LoVo (cell line): Measurements from ENCODE around the gene NPLOC4.

Experiments
- DNase-seq: peaks from one replicate; pipeline ENCODE4 v3.0.0-alpha.2; 2016; ENCODE audit warnings: low spot score

NPLOC4 gene

DNA sequence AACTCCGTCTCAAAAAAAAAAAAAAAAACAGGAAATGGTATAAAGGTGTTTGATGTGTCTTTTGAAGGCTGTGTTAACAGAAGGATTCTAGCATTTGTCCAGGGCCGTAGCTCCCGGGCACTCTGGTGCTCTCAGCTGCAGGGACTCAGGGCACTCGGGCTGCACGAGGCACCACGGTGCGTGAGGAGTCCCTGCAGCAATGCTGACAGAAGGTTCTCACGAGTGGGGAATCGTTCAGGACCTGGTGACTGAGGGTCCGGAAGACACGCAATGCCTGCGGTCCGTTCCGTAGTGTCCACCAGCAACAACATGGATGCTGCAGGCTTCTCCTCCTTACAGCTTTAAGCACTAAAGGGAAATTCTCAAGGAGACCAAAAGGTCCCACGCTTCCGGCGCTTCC lies 72.1 kb downstream of the NPLOC4 start:
- no peak for DNase-seq

DNA sequence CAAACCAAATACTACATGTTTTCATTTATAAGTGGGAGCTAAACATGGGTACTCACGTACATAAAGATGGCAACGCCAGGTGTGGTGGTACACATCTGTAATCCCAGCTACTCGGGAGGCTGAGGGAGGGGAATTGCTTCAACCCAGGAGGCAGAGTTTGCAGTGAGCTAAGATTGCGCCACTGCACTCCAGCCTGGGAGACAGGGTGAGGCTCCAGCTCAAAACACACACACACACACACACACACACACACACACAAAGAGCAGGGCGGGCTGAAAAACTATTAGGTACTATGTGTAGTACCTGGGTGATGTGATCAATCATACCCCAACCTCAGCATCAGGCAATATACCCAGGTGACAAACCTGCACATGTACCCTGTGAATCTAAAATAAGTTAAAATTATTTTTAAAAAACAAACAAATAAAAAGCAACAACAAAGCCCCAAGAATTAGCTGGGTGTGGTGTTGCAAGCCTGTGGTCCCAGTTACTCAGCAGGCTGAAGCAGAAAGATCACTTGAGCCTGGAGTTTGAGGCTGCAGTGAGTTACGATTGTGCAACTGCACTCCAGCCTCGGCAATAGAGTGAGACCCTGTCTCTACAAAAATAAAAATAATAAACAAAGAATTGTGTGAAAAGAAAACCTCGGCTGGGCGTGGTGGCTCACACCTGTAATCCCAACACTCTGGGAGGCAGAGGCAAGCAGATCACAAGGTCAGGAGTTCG lies 72.9 kb downstream of the NPLOC4 start:
- DNase-seq, result no peak

DNA sequence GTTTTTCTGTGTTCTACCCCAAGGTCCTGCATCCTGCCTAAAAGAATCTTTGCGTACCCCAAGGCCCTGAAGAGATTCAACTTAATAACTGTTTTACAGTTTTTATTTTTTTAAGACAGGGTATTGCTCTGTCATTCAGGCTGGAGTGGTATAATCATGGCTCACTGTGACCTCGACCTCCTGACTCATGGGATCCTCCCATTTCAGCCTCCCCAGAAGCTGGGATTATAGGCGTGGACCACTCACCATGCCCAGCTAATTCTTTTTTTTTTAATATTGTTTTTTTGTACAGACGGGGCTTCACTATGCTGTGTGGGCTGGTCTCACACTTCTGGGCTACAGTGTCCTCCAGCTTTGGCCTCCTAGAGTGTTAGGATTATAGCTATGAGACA lies 75.4 kb downstream of the NPLOC4 start:
- DNase-seq, result no peak

DNA sequence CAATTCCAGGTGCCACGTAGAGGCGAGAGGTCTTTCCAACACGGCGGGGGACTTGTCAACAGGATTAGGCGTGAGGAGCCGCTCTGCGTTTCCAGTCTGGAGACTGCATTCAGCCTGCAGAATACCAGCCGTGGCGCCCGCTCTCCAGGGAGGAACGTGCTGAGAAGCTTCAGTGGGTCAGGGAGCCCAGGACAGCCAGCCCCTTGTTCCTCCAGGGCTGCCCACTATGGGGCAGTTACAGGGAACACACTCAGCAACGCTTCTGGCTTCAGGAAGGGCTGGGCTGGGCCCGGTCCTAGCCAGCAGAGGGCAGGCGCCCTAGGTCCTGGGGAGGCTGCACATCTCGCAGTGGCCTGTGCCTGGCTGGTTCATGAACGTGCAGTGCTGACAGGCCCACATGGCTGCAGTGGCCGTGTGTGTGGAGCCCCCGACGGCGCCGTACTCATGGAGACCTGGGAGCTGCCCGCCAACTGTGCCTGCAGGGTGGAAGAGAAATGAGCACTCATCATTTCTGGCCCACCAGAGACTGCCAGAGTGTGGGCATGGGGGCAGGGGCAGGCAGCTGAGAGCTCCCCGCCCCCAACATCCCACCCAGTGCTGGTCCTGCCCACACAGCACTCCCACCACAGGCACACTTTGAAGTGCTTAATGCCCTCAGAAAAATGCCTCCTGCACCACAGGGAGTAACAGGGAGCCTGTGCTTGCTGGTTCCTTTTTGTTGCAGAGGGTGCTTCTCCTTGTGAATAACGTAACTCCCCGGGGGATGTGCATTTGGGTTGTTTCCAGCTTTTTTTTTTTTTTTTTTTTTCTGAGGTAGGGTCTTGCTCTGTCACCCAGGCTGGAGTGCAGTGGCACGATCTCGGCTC lies 77.7 kb downstream of the NPLOC4 start:
- DNase-seq, result no peak

DNA sequence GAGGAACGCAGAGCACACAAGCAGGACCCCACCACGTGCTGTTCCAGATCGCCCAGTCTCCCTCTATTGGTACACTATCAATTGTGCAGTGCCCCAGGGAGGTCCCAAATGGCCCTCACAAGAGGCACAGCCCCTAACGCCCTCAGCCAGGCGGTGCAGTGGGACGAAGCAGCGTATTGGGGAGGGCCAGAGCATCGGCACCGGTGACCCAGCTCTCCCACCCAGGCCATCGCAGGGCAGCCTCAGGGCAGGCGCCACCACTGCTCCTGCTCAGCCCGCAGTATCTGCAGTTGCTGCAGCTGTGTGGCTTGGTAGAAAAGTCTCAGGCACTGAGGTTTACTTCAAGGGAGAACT lies 78.8 kb downstream of the NPLOC4 start:
- DNase-seq, result no peak

DNA sequence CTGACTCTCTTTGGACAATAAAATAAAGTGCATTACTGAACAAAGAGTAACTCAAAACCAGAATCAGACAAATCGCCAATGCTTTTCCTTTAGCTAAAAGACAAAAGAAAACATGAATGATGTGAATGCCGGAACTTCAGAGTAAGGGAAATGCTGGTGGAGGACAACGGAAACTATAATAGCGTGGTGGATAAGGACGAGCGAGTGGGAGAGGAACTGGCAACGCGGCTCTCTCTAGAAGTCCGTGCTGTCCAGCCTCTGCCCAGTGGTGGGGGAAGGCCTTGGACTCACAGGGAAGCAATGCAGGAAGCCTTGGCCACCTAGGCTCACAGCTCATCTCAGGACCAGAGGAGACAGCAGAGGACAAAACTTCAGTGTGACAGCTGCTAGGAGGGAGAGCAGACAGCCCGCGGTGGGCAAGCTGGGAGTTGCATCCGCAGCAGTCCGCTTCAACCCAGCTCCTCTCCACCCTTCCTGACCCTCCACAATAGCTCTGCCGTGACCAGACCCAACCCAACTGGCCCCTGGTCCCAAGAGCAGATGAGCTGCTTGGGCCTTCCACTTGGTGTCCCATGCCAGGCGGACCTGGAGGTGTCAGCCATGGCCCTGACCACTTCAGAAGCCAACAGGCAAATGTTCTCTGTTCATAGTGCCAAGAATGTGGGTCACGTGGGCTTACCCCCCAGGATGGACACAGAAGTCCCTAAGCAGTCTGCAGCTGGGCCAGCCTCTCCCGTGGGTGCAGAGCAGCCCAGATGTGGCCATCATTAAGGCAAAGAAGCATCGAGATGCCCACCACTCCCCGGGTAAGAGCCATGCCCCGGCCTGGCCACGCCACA lies 79.4 kb downstream of the NPLOC4 start:
- no peak for DNase-seq

DNA sequence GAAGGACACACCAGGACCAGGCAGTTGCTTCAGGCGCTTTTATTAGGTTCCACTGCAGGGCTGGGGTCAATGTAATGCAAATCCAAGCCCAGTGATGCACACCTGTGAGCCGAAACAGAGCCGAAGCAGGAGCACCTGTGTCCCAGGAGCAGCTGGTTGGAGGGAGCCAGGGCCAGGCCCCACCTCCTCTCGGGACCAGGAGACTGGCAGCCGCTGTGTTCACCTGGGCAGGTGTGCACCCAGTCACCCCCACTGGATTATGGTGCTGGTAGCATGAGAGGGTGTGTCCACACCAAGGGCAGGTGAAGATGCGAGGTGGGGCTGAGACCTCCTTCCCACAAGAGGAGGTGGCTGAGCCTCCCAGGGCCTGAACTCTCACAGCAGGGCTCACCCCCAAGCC lies 80.0 kb downstream of the NPLOC4 start:
- no peak for DNase-seq

DNA sequence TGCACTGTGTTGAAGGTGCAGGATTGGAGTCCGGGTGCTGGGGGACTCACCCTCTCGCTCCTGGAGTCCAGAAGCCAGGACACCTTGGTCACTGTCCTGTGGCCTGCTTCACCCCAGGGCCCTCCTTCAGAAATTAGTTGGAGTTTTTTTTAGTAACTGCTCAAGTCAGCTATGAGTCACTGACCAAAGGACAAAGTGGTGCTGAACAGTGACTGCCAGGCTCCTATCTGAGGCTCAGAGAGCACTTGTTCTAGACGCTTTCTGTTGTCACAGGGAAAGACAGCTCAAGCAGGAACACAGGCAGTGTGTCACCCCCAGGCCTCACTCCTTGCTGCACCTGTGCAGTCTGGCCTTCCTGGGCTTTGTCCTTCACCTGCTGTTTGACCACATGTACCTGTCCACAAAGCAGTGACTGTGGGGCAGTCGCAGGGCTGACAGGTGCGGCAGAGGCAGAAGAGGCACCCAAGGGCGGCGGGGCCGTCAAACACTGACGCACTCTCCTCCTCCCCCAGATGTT lies 80.7 kb downstream of the NPLOC4 start:
- DNase-seq, result no peak

DNA sequence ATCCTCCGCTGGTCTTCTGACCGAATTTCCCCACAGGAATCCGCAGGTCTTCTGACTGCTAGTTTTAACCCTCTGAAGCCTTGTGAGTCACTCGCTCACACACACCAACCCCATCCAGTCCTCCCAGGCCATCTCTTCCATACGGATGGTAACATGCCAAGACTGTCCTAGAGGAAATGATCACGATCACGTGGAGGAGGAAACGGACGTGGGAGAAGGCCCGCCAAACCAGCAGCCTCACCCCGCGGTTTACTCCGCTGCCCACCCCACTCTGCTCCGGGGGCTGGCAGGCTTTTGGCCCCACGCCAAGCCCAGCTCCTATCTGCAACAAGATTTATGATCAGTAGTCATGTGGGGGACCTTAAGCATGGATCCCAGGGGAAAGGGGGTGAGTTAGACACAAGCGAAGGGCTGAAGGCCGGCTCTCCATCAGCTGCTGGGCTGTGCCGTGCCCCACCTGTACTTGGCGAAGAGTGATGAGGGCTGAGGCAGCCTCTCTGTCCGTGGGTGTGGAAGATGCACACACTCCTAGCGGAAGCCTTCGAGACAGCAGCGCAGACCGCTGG lies 83.2 kb downstream of the NPLOC4 start:
- DNase-seq, result peak; percentile 51

DNA sequence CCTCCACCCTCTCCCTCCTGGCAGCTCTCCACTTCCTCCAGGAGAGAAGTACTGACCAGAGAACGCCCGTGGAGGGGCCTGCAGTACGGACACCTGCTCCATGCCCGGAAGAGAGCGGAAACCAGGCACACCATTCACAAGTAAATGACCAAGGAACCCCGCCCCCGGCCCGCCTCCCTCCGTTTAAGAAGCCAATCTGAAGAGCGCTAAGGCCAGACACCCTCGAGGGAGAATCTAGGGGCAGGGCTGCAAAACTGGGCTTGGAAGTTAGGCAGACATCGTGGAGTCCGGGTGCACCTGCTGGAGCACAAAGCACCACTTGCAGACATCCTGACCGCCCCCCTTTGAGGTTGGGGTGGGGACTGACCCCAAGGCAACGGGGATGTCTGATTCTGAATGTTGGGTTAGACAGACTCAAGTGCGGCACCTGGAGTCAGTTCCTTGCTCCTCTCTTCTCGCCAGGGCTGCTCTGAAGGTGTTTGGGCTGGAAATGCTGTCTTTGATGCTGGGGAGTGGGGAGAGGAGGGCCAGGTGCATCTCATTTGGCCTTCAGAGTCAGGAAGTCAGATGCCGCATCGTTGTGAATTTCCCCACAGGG lies 83.8 kb downstream of the NPLOC4 start:
- DNase-seq, result peak; percentile 83

DNA sequence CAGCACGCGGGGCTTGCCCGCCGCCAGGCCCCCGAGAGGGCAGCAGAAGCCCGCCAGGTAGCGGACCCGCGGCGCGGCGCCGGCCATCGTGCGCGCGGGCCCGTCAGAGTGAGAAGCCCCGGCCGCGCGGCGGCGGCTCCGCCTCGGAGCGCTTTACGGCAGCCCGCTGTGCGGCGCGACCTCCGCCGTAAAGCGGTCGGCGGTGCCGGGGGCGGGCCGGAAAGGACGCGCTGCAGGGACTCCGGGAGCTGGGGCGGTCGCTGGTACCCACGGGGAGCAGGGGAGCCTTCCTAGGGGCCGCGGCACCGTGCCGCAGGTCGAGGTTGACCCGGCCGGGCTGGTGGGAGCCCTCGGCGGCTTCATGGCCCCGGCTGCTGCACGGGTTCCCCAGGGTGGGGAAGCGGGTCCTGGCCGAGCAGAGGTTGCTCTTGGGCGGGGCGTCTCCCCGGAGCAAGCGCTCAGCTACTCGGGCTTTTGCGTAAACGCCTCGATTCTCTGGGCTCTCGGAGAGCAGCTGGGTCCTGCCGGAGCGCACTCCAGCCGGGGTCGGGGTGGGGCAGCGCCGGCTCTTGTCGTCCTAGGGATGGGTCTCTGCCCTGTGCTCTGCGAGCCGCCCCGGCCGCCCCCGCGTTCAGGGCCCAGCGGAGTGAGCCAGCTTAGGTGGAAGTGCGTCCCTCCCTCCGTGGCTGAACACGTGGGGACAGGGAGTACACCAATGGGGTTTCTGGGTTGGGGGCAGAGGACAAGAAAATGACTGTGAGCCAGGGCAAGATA lies 84.5 kb downstream of the NPLOC4 start, which contains the start of gene FAAP100:
Gene FAAP100 (minus strand): TSS at position 110 of the 774 bp plus-strand sequence. CDS start 23 bp downstream, at position 87.
- peak; percentile 88 for DNase-seq

DNA sequence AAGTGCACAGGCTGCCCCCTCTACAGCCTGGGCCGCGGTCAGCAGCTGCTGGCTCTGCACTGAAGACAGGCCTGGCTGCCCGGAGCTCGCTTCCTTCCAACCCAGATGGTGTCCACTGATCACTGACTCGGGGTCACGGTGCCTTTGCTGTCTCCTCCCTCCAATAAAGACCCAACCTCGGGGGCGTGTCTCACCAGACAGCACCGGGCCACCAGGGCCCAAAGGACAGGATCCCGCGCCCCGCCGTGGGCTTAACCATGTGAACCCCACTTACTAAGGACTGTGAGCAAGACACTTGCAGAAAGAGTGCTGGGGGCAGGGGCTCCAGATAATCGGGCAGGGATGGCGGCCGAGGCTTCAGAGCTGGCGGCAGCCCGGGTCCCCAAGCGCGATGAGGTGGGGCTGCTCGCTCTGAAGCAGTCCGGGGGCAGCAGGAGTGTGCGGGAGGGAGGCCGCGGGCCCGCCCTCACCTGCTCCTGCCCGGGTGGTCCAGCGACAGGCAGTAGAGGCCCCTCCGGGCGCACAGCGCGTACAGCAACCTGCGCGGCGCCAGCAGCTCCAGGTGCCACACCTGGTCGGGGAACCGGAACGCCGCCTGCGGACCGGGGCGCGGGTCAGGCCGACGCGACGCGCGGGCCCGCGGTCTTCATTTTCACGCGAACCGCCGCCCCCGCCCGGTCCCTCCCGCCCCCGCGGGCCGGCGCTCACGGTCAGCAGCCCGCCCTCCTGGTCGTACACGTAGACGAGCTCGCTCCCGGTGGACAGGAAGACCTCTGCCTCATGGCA lies 85.3 kb downstream of the NPLOC4 start:
- no peak for DNase-seq

DNA sequence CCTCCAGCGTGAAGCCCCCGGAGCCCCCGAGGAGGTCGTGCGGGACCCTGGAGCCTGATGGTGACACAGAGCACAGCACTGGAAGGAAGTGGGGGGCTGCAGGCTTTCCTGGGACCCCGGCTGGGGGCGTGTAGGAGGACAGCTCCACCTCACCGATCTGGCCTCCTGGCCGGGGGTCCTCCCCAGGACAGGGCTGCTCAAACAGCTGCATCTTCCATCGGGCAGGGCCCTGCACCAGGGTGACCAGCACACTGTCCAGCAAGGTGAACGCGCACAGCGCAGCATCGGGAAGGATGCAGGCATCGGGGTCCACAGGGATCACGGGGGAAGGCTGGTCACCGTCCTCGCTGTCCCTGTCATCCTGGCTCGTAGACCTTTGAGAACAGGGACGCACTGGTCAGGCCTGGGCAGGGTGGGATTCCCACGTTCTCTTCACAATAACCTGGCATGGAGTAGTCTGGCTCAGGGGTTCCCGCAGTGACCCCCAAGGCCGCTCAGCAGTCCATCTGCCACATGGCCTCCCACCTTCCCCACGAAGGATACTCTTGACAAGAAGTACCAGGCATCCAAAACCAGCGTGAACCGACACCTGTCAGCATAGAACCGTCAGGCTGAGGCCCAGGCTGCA lies 86.0 kb downstream of the NPLOC4 start:
- DNase-seq, result no peak

DNA sequence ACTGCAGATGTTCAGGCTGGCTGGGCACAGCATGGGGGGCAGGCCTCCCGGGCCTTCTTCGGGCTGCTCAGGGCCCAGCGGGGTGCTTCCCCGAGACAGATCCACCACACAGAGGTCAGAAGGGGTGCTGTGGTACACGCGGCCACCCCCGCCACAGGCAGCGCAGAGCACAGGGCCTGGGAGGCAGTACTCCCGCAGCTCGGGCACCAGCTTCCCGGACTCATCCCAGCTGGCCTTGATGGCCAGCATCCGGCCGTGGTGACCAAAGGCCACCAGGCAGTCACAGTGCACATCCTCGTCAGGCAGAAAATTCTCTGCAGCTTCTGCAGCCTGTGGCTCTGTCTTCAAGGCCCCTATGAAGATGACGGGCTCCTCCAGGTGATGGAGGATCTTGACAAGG lies 86.6 kb downstream of the NPLOC4 start:
- no peak for DNase-seq

DNA sequence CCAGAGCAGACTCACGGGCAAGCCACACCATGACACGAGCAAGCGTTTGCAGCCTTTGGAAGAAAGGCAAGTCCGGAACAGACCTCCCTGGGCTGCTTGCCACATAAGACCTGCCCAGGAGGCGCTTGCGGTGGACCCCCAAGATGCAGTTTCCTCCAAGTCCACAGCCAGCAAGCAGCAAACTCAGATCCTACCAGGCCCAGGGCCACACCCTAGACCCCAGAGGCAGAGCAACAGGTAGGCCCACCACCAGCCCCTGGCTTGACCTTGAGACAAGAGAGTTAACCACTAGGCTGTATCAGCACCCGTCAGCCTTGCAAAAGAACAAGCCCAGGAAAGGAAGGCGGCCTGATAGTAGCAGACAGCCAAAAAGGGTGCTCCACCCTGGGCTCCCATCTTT lies 87.1 kb downstream of the NPLOC4 start:
- DNase-seq, result no peak

DNA sequence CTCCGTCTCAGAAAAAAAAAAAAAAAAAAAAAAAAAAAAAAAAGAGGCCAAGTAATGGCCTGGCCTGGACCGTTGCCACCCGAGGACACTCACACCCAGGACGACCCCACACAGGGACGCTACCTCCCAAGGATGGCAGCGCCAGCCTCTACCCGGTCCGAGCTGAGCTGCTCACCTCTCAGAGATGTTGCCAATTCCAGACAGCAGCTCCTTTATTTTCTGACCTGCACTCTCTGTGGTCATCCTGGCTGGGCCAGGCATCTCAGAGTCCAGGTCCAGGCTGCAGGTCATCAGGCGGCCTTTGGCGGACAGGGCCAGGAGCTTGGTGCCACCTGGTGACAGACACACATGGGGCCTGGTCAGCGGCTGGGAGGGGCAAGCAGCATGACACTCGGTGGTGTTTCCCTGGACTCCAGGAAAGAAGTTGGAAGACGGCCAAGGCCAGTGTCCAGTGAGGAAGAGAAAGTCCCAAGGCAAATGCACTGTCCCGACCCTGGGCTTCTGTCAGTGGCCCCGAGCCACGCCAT lies 87.8 kb downstream of the NPLOC4 start:
- no peak for DNase-seq

DNA sequence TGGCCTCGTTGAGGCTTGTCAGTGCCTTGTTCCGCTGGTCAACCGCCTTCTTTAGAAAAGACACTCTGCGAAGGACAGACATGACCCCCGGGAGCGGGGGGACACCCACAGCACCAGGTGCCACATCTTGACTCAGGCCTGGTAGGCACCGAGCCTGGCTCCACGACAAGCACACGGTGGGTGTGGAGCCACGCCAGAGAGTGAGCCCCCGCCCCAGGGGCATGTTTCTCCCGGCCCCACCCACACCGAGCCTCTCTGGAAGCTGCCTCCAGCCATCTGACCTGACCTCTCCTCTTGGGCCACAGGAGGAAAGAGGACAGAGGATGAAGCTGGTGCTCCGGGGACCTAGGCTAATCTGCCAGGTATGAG lies 89.3 kb downstream of the NPLOC4 start:
- no peak for DNase-seq

DNA sequence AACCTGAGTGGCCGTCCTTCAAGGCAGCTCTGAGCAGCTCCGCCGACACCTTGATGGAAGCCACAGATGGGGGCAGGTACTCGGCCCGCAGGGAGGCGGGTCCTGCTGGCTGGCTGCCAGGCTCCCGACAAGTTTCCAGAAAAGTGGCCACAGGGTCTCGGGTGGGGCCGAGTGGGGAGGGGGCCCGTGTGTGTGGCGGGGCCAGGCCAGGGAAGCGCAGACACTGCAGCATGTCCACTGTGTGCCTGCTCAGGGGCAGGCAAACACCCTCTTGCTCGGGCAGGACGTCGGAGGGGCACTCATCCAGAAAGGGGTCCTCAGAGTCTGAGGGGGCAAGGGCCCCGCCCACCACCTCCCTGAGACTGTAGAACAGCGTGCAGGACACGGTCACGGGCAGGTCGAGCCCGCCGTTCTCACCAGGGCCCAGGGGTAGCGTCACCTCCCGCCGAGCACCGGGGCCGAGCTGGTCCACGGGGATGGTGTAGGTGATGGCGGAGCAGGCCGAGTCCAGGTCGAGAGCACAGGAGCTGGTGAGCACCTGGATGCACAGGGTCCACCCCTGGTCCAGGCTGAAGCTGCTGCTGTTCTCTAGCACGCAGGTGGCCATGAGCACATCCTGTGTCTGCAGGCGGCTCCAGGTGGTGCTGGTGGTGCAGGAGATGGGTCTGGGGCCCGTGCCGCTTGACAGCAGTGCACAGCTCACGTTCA lies 89.9 kb downstream of the NPLOC4 start:
- DNase-seq, result no peak
